T-helper 2 cell (primary cell): ENCODE results near the gene GAS6.

Source experiments
- DNase-seq, 5 experiments: peaks; one replicate each; pipeline versions ENCODE4 v3.0.0 to v3.0.0-alpha.2; 2012 to 2022

Gene GAS6

GRCh38 chr13:113819341-113819730 lies 44.5 kb downstream of the GAS6 start:
- DNase-seq = no peak

- DNase-seq = no peak
These were observed 45.1 kb downstream of the GAS6 start for GRCh38 chr13:113818700-113819295.

- DNase-seq = no peak
These were observed 45.8 kb downstream of the GAS6 start for GRCh38 chr13:113817860-113818691.

- DNase-seq = peak; percentile 63 to 86 (median 79)
These were observed 46.7 kb downstream of the GAS6 start for GRCh38 chr13:113816946-113817859.

- no peak for DNase-seq
These were observed 47.5 kb downstream of the GAS6 start for GRCh38 chr13:113816254-113816929.

- DNase-seq = peak in 1 of 5 experiments; percentile 72
These were observed 48.5 kb downstream of the GAS6 start for GRCh38 chr13:113815151-113816058.

- no peak for DNase-seq
These were observed 49.4 kb downstream of the GAS6 start for GRCh38 chr13:113814435-113814821.

GRCh38 chr13:113813749-113814434 lies 50.0 kb downstream of the GAS6 start:
- DNase-seq = no peak

- DNase-seq = no peak
These were observed 50.7 kb downstream of the GAS6 start for GRCh38 chr13:113813070-113813748.

- DNase-seq = no peak
These were observed 51.5 kb downstream of the GAS6 start for GRCh38 chr13:113812178-113813040.

GRCh38 chr13:113811081-113811928 lies 52.6 kb downstream of the GAS6 start:
- DNase-seq = no peak

- DNase-seq = no peak
These were observed 53.2 kb downstream of the GAS6 start for GRCh38 chr13:113810640-113811039.

GRCh38 chr13:113809934-113810333 lies 53.9 kb downstream of the GAS6 start:
- no peak for DNase-seq

- no peak for DNase-seq
These were observed 55.6 kb downstream of the GAS6 start for GRCh38 chr13:113808058-113808834.

- no peak for DNase-seq
These were observed 57.4 kb downstream of the GAS6 start for GRCh38 chr13:113806526-113806925.

- no peak for DNase-seq
These were observed 57.8 kb downstream of the GAS6 start for GRCh38 chr13:113806104-113806471.

- no peak for DNase-seq
These were observed 58.3 kb downstream of the GAS6 start for GRCh38 chr13:113805431-113806103.
